GM12878 (cell line): Measurements from ENCODE around the gene PRRC2C.

Experiments used
- CEBPB ChIP-seq, 2 experiments: fragments of 150-350 bp in 1 of 2; IDR thresholded peaks; 2 replicates each; pipeline ENCODE4 v1.6.1; 2012 to 2014; ENCODE audit warnings: low read depth in 2 of 2, low read length in 2 of 2, borderline replicate concordance in 1 of 2, inconsistent platforms in 1 of 2
- EZH2 ChIP-seq: IDR thresholded peaks from 2 replicates; pipeline ENCODE4 v1.6.1; 2012; ENCODE audit warnings: low read depth, mild to moderate bottlenecking, control low read depth, inconsistent platforms, low read length, borderline replicate concordance; ENCODE audit not compliant: control insufficient read depth
- JUND ChIP-seq: IDR thresholded peaks from 2 replicates; pipeline ENCODE4 v1.6.1; 2012; ENCODE audit warnings: low read depth, mild to moderate bottlenecking, low read length, improper control_type of control experiment, moderate library complexity
- KLF5 ChIP-seq: fragments of 450-650 bp; IDR thresholded peaks from 2 replicates; pipeline ENCODE4 v1.6.1; 2014; ENCODE audit warnings: mild to moderate bottlenecking; ENCODE audit not compliant: partially characterized antibody
- POLR2AphosphoS2 ChIP-seq: IDR thresholded peaks from 2 replicates; pipeline ENCODE4 v1.6.1; 2011; ENCODE audit warnings: low read depth, mild to moderate bottlenecking, low read length, improper control_type of control experiment, moderate library complexity
- SMAD1 ChIP-seq: fragments of 450-650 bp; IDR thresholded peaks from 2 replicates; pipeline ENCODE4 v1.6.1; 2018; ENCODE audit warnings: mild to moderate bottlenecking, low read depth; ENCODE audit not compliant: partially characterized antibody
- TAF1 ChIP-seq: IDR thresholded peaks from 2 replicates; pipeline ENCODE4 v1.6.1; 2011; ENCODE audit warnings: mild to moderate bottlenecking, low read depth, low read length, borderline replicate concordance
- TBL1XR1 ChIP-seq: IDR thresholded peaks from 2 replicates; pipeline ENCODE4 v1.6.1; 2012; ENCODE audit warnings: low read depth, low read length, improper control_type of control experiment
- ZNF274 ChIP-seq: IDR thresholded peaks from one replicate; pipeline ENCODE4 v1.8.0; 2011; ENCODE audit not compliant: insufficient read length, insufficient read depth
- TF ChIP-seq, protein P1 (sequence below), 3 experiments: IDR thresholded peaks in 2 of 3; conservative IDR thresholded peaks in 1 of 3; 2 replicates each; pipeline ENCODE4 v1.5.1; 2011; ENCODE audit warnings: low read depth in 3 of 3, low read length in 3 of 3, mild to moderate bottlenecking in 3 of 3, control low read depth in 2 of 3, moderate library complexity in 2 of 3, inconsistent platforms in 1 of 3, mixed read lengths in 1 of 3; ENCODE audit not compliant: control insufficient read depth in 2 of 3, insufficient read depth in 1 of 3; ENCODE audit errors: extremely low read depth in 1 of 3

DNA sequence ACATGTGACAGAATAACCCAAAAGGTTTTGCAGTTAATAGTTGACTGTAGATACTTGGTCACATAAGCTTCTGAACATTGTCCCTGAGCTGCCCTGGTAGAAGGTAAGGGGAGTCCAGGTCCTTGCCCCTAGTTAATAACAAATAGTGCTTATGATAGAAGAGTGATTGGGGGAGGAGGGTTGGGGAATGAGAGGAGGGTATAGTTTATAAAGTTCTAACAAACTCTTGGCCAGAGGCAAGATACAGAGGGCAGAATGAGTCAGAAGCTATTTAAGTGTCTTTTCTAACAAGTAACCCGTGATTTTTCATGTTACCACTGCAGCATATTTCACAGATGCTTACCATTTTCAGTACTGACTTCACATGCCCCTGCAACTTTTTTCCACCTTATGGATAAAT is 110.0 kb downstream of the PRRC2C start:
- TF ChIP-seq JUND (no peak; the same call in 1 of the 2 replicates), CEBPB (IDR thresholded peaks at IDR 0.05; ENCODE audit: borderline replicate concordance in 1 of 2, low read depth in 2 of 2, low read length in 2 of 2) (no peak), TAF1 (no peak), ZNF274 (no peak), TBL1XR1 (no peak), SMAD1 (no peak), POLR2AphosphoS2 (no peak; the same call in 1 of the 2 replicates), KLF5 (no peak), EZH2 (no peak)
- TF ChIP-seq, protein P1, sequence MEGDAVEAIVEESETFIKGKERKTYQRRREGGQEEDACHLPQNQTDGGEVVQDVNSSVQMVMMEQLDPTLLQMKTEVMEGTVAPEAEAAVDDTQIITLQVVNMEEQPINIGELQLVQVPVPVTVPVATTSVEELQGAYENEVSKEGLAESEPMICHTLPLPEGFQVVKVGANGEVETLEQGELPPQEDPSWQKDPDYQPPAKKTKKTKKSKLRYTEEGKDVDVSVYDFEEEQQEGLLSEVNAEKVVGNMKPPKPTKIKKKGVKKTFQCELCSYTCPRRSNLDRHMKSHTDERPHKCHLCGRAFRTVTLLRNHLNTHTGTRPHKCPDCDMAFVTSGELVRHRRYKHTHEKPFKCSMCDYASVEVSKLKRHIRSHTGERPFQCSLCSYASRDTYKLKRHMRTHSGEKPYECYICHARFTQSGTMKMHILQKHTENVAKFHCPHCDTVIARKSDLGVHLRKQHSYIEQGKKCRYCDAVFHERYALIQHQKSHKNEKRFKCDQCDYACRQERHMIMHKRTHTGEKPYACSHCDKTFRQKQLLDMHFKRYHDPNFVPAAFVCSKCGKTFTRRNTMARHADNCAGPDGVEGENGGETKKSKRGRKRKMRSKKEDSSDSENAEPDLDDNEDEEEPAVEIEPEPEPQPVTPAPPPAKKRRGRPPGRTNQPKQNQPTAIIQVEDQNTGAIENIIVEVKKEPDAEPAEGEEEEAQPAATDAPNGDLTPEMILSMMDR (IDR thresholded peaks at IDR 0.05 in 2 of 3, conservative IDR thresholded peaks at IDR 0.05 in 1 of 3; ENCODE audit: control insufficient read depth in 2 of 3, extremely low read depth in 1 of 3, insufficient read depth in 1 of 3, low read depth in 3 of 3, low read length in 3 of 3), result no peak
